Measurements from ENCODE around the gene TBC1D25. TPM values are rescaled to one million over a fixed set of nuclear protein-coding genes. Genes with fewer than 3 reads are reported as not detected.

TBC1D25 gene
- total RNA-seq, 2 experiments from 2014 or later: 7.6 to 11.2 TPM

GRCh38 chrX:48598614-48599013 lies 59.1 kb downstream of the TBC1D25 start:
- H4K20me1 ChIP-seq (ENCODE audit: insufficient read depth, low read length): no peaks in the 10 kb centered on the region
- no peak overlapping the region for H3K27ac ChIP-seq (ENCODE audit: low read depth, low read length, poor library complexity, severe bottlenecking)
- no peak for DNase-seq (ENCODE audit: low spot score)
- peaks cover 22% of the 10 kb centered on the region for H3K4me1 ChIP-seq (ENCODE audit: insufficient read depth, low read length, poor library complexity, severe bottlenecking)
- no peak overlapping the region for H2AFZ ChIP-seq (ENCODE audit: low read length)
- H3K9me3 ChIP-seq (ENCODE audit: low read length): no peaks in the 10 kb centered on the region
- intact Hi-C loops (cut with micrococcal nuclease; ENCODE audit: unreplicated experiment): no loop called here
- no peaks in the 10 kb centered on the region for H3K79me2 ChIP-seq (ENCODE audit: insufficient read depth, low read depth, low read length)
- BruUV-seq (replicated peaks): no TSS peak
- CTCF ChIA-PET (ENCODE audit: unreplicated experiment): no interaction called here
- peaks cover 17% of the 10 kb centered on the region; the same call in 1 of the 2 replicates for H3K36me3 ChIP-seq (ENCODE audit: insufficient read depth, low read length)
- peak overlapping the region; percentile 60 for H3K4me2 ChIP-seq (ENCODE audit: low read length)
- no peak for TF ChIP-seq EZH2phosphoT487 (IDR thresholded peaks at IDR 0.05; ENCODE audit: borderline replicate concordance, low read depth, low read length)
- TF ChIP-seq CTCF (conservative IDR thresholded peaks at IDR 0.05; ENCODE audit: low read length): no peak
- POLR2A ChIA-PET: no interaction called here
- H3K9me2 ChIP-seq (ENCODE audit: insufficient read depth, low read length): no peaks in the 10 kb centered on the region
- H3K4me3 ChIP-seq (ENCODE audit: low read depth, low read length, poor library complexity, severe bottlenecking): peak overlapping the region; percentile 79

- BruUV-seq (replicated peaks): no TSS peak
- Histone ChIP-seq H3K4me2 (ENCODE audit: low read length) (no peak overlapping the region), H4K20me1 (ENCODE audit: insufficient read depth, low read length) (no peaks in the 10 kb centered on the region), H3K4me3 (ENCODE audit: low read depth, low read length, poor library complexity, severe bottlenecking) (no peak overlapping the region), H3K4me1 (ENCODE audit: insufficient read depth, low read length, poor library complexity, severe bottlenecking) (peaks cover 22% of the 10 kb centered on the region), H3K9me3 (ENCODE audit: low read length) (no peaks in the 10 kb centered on the region), H3K9me2 (ENCODE audit: insufficient read depth, low read length) (no peaks in the 10 kb centered on the region), H3K79me2 (ENCODE audit: insufficient read depth, low read depth, low read length) (no peaks in the 10 kb centered on the region), H3K36me3 (ENCODE audit: insufficient read depth, low read length) (peaks cover 17% of the 10 kb centered on the region; the same call in 1 of the 2 replicates), H3K27ac (ENCODE audit: low read depth, low read length, poor library complexity, severe bottlenecking) (no peak overlapping the region), H2AFZ (ENCODE audit: low read length) (no peak overlapping the region)
- ChIA-PET CTCF (ENCODE audit: unreplicated experiment) (no interaction called here), POLR2A (no interaction called here)
- TF ChIP-seq CTCF (conservative IDR thresholded peaks at IDR 0.05; ENCODE audit: low read length) (no peak), EZH2phosphoT487 (IDR thresholded peaks at IDR 0.05; ENCODE audit: borderline replicate concordance, low read depth, low read length) (no peak)
- intact Hi-C loops (cut with micrococcal nuclease; ENCODE audit: unreplicated experiment): no loop called here
- no peak for DNase-seq (ENCODE audit: low spot score)
Observed at GRCh38 chrX:48599341-48599740, 59.8 kb downstream of the TBC1D25 start.

- DNase-seq (ENCODE audit: low spot score): no peak
- ChIA-PET POLR2A (no interaction called here), CTCF (ENCODE audit: unreplicated experiment) (no interaction called here)
- no peaks in the 10 kb centered on the region for H3K9me3 ChIP-seq (ENCODE audit: low read length)
- no peaks in the 10 kb centered on the region for H4K20me1 ChIP-seq (ENCODE audit: insufficient read depth, low read length)
- H3K79me2 ChIP-seq (ENCODE audit: insufficient read depth, low read depth, low read length): no peaks in the 10 kb centered on the region
- no peak overlapping the region for H3K27ac ChIP-seq (ENCODE audit: low read depth, low read length, poor library complexity, severe bottlenecking)
- H3K9me2 ChIP-seq (ENCODE audit: insufficient read depth, low read length): no peaks in the 10 kb centered on the region
- no peak overlapping the region for H3K4me3 ChIP-seq (ENCODE audit: low read depth, low read length, poor library complexity, severe bottlenecking)
- peaks cover 17% of the 10 kb centered on the region; the same call in 1 of the 2 replicates for H3K36me3 ChIP-seq (ENCODE audit: insufficient read depth, low read length)
- no peak overlapping the region for H2AFZ ChIP-seq (ENCODE audit: low read length)
- no TSS peak for BruUV-seq (replicated peaks)
- intact Hi-C loops (cut with micrococcal nuclease; ENCODE audit: unreplicated experiment): no loop called here
- peaks cover 22% of the 10 kb centered on the region for H3K4me1 ChIP-seq (ENCODE audit: insufficient read depth, low read length, poor library complexity, severe bottlenecking)
- H3K4me2 ChIP-seq (ENCODE audit: low read length): no peak overlapping the region
- TF ChIP-seq CTCF (conservative IDR thresholded peaks at IDR 0.05; ENCODE audit: low read length): no peak
Observed at GRCh38 chrX:48600226-48600625, 60.7 kb downstream of the TBC1D25 start.

All from OCI-LY7 (cell line).